D721Med (cell line): ENCODE results near the gene NOL4L.
"Not testable (repeated sequence)": the region's sequence is repeated elsewhere in the genome, so short reads cannot be mapped to it uniquely, and the experiment has no call there.

Source experiments
- DNase-seq: peaks from one replicate; pipeline ENCODE4 v3.0.0; 2011; ENCODE audit warnings: low spot score; ENCODE audit not compliant: insufficient read length
- FAIRE-seq: peaks from 2 replicates; lab custom pipeline; 2011; peaks lifted over from hg19 to GRCh38; lab: Jason Lieb, UNC
- TF ChIP-seq, protein P1 (sequence below): IDR thresholded peaks from 2 replicates; pipeline ENCODE4 v1.5.1; 2012; ENCODE audit warnings: mild to moderate bottlenecking, control low read depth; ENCODE audit not compliant: insufficient read depth; ENCODE audit errors: missing control alignments

NOL4L gene

DNA sequence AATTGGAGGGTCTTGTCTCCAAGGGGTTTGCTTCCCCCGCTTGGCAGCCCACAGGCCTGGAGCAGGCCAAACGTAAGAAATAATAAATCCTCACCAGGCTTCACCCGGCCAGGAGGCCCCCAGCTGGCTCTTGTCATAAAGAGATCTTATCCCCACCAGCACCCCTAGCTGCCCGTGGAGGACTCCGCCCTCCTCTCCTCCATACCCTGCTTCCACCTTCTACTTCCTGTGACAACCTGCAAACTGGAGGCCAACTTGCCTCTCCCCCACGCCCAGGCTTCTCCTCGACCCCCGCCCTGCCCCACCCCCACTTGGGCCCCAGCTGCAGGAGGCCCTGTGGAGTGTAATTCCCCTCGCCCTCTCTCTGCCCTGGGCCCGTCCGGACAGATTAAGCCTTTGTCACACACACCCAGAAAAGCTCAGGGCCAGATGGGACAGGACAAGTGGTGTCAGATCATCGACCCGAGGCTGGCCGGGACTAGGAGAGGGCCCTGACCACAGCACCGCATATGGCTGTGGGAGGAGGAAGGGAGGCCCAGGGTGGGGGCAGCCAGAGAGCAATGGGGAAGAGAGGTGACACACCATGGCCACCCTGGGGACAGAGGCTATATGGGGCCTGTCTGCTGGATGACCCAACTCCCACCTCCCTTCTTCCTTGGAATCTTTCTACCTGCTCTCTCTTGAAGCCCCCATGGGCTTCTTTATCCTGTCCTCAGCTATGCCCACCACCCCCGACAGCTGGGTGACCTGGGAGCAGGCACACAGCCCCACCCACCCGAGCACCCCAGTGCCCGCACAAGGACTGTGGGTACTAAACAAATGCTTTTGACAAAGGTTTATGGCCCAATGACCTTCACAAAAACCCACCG lies 3.9 kb downstream of the NOL4L start:
- FAIRE-seq, result no peak
- no peak for DNase-seq
- TF ChIP-seq, protein P1, sequence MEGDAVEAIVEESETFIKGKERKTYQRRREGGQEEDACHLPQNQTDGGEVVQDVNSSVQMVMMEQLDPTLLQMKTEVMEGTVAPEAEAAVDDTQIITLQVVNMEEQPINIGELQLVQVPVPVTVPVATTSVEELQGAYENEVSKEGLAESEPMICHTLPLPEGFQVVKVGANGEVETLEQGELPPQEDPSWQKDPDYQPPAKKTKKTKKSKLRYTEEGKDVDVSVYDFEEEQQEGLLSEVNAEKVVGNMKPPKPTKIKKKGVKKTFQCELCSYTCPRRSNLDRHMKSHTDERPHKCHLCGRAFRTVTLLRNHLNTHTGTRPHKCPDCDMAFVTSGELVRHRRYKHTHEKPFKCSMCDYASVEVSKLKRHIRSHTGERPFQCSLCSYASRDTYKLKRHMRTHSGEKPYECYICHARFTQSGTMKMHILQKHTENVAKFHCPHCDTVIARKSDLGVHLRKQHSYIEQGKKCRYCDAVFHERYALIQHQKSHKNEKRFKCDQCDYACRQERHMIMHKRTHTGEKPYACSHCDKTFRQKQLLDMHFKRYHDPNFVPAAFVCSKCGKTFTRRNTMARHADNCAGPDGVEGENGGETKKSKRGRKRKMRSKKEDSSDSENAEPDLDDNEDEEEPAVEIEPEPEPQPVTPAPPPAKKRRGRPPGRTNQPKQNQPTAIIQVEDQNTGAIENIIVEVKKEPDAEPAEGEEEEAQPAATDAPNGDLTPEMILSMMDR, result no peak

DNA sequence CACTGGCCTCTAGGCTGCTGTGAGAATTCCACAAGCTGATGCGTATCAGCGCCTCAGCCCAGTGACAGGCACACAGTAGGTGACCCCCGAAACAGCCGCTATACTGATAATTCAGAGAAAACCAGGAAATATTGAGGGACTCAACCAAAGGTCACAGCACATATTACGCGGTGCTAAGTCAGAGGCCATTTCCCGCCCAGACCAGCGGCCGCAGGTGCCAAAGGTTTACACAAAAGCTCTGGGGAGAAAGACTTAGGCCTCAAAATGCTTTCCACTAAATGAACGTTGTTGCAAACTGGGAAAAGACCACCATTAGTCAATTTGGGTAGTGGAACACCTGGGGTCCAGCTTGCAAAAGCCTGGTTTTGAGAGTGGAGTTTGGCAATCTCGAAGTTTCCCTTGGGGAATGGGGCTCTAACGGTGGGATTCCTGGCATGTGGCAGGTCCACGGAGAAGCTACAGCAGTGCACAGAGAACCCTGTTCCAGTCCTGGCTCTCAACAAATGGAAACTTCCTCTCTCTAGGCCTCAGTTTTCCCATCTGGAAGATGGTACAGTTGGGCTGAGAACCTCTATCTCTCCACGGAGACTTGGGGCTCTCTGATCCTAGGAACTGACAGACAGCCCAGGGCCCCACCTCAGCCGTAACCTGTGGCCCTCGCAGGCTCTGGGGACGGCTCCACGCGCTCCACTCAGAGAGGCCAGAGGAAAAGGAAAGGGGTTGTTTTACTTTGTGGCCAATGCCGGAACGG lies 4.7 kb downstream of the NOL4L start:
- FAIRE-seq, result no peak
- TF ChIP-seq, protein P1, result no peak
- no peak for DNase-seq

DNA sequence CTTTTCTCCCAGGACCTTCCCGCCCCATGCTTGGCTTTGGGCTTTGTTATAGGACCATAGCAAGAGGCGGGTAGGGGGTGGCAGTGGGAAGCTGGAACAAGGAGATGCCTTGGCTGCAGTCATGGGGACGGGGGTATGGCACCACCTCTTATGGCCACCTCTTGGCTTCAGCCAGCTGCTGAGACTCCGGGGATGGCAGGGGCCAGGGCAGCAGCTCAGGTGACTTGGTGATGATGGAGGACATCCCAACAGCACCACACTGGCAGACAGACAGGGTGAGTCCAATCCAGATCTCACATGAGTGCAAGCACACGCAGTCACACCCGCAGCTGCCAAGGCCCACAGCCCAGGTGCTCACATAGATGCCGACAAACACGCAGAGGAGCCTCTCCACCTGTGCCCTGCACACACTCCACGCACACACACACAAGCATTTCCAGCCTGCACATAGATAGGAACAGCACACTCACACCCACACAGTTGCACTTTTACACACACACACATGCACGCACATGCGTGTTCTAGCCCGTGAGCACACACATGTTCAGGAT lies 6.2 kb downstream of the NOL4L start:
- TF ChIP-seq, protein P1, result no peak
- DNase-seq, result no peak
- FAIRE-seq, result no peak

DNA sequence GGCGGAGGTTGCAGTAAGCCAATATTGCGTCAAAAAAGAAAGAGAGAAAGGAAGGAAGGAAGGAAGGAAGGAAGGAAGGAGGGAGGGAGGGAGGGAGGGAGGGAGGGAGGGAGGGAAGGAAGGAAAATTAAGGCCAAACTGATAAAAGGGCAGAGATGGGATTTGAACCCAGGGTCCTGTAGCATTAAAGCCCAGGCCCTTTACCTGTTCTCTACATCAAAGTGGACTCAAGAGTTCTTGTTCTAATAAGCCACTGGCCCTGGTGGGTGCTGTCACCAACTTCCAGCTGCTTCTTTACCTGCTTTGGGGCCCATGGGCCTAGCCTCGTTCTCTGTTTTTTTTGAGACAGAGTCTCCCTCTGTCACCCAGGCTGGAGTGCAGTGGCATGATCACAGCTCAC lies 7.1 kb downstream of the NOL4L start:
- FAIRE-seq, DNase-seq: not testable (repeated sequence)

DNA sequence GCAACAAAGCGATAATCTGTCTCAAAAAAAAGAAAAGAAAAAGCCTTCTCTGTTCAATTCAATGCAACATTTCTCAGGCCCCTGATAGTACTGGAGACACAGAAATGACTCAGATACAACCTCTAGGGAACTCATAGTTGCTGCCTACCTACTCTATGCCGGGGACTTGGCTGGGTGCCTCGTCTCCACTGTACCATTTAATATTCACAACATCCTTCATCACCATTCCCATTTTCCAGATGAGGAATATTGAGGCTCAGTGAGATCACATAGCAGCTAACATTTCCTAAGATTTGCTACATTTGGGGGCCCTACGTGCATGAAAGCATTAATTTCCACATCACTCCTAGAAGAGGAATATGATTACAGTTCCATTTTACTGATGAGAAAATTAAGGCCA lies 7.5 kb downstream of the NOL4L start:
- FAIRE-seq (no peak), DNase-seq (no peak)
- TF ChIP-seq, protein P1, result no peak

DNA sequence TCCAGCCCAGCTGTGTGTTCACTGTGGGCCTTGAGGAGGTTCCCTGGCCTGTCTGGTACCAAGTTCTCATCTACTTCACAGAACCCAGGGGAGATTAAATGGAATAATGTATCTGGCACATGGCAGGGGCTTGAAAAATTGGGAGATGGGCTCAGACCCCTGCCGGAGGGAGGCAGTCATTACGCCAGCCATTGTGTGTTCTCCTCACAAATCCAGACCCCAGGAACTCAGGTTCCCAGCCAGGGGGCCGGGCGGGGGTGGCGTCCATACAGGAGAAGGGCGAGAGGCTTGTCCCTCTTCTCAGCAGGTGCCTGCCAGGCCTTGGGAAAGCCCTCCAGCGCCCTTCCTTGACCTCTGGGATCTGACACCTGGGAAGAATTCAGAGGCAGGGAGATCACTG lies 8.1 kb downstream of the NOL4L start:
- DNase-seq, result no peak
- TF ChIP-seq, protein P1, result no peak
- no peak for FAIRE-seq

DNA sequence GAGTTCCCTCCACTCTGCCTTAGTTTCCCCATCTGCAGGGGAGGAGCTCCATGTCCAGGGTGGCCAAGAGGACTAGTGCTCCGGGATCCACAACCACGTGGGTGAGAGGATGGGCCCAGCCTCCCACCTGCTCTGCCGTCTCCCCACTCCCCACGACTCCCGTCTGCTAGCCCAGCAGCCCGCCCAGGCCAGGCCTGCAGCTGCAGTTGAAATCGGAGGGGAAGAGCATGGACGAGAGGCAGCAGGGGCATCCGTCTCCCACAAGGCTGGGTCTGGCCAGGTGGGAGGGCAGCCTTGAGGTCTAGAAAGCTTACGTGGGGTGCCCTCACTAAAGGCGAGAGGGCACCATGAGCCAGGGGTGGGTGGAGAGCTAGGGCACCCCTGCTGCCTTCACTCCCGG lies 8.6 kb downstream of the NOL4L start:
- FAIRE-seq (no peak), DNase-seq (no peak)
- TF ChIP-seq, protein P1, result no peak
